Endothelial cell of umbilical vein (primary cell): ENCODE results near the gene FAM120B.

Source experiments
- CTCF ChIP-seq, 2 donors: IDR thresholded peaks; 1 replicate in 1 of 2; 2 replicates in 1 of 2; pipeline ENCODE4 v1.5.1; 2011; ENCODE audit warnings: low read length in 2 of 2, mild to moderate bottlenecking in 2 of 2, moderate library complexity in 2 of 2, control low read depth in 1 of 2, inconsistent platforms in 1 of 2, low read depth in 1 of 2; ENCODE audit not compliant: insufficient read depth in 1 of 2; ENCODE audit errors: extremely low read depth in 1 of 2
- EZH2 ChIP-seq: IDR thresholded peaks from 2 replicates; pipeline ENCODE4 v1.6.1; 2012; ENCODE audit warnings: borderline replicate concordance, low read depth, mild to moderate bottlenecking, moderate library complexity, low read length, inconsistent platforms; ENCODE audit not compliant: severe bottlenecking
- GATA2 ChIP-seq: IDR thresholded peaks from 2 replicates; pipeline ENCODE4 v1.7.0; 2011; ENCODE audit warnings: low read depth, mild to moderate bottlenecking, moderate library complexity, mixed read lengths, low read length; ENCODE audit not compliant: insufficient read length, insufficient read depth
- MAX ChIP-seq: IDR thresholded peaks from 2 replicates; pipeline ENCODE4 v1.6.1; 2011; ENCODE audit not compliant: insufficient read depth, insufficient read length
- MYC ChIP-seq: IDR thresholded peaks from one replicate; pipeline ENCODE4 v1.6.1; 2011; ENCODE audit warnings: mild to moderate bottlenecking, low read depth, low read length

GRCh38 chr6:170434821-170435155 lies 128.2 kb downstream of the FAM120B start:
- no peak for TF ChIP-seq MYC
- TF ChIP-seq CTCF (IDR thresholded peaks at IDR 0.05; ENCODE audit: extremely low read depth in 1 of 2, insufficient read depth in 1 of 2, low read depth in 1 of 2, low read length in 2 of 2) = no peak
- TF ChIP-seq MAX = no peak
- TF ChIP-seq EZH2 = no peak
- TF ChIP-seq GATA2 = no peak
